PC-3 (cell line): ENCODE data around the gene FRAT1.

Source experiments
- EZH2 ChIP-seq: fragments of 300-600 bp; sonication (generic); IDR thresholded peaks from one replicate; pipeline ENCODE4 v1.6.1; 2017; ENCODE audit warnings: antibody characterized with exemption, mild to moderate bottlenecking, low read length; ENCODE audit not compliant: unreplicated experiment
- EZH2phosphoT487 ChIP-seq: fragments of 300-600 bp; sonication (generic); IDR thresholded peaks from 2 replicates; pipeline ENCODE4 v1.6.1; 2018; ENCODE audit warnings: mild to moderate bottlenecking, antibody characterized with exemption, low read length, borderline replicate concordance
- TF ChIP-seq, protein P1 (sequence below): fragments of 300-600 bp; sonication (generic); conservative IDR thresholded peaks from 2 replicates; pipeline ENCODE4 v1.5.1; 2017; ENCODE audit warnings: antibody characterized with exemption, low read depth, mild to moderate bottlenecking, low read length

- no peak for TF ChIP-seq EZH2phosphoT487
- TF ChIP-seq, protein P1, sequence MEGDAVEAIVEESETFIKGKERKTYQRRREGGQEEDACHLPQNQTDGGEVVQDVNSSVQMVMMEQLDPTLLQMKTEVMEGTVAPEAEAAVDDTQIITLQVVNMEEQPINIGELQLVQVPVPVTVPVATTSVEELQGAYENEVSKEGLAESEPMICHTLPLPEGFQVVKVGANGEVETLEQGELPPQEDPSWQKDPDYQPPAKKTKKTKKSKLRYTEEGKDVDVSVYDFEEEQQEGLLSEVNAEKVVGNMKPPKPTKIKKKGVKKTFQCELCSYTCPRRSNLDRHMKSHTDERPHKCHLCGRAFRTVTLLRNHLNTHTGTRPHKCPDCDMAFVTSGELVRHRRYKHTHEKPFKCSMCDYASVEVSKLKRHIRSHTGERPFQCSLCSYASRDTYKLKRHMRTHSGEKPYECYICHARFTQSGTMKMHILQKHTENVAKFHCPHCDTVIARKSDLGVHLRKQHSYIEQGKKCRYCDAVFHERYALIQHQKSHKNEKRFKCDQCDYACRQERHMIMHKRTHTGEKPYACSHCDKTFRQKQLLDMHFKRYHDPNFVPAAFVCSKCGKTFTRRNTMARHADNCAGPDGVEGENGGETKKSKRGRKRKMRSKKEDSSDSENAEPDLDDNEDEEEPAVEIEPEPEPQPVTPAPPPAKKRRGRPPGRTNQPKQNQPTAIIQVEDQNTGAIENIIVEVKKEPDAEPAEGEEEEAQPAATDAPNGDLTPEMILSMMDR: no peak
- TF ChIP-seq EZH2: no peak
Observed at GRCh38 chr10:97356918-97357317, 37.8 kb downstream of the FRAT1 start.
